ENCODE results near the gene GLT1D1. TPM values are rescaled to one million over a fixed set of nuclear protein-coding genes. Genes with fewer than 3 reads are reported as not detected.

Gene GLT1D1
- total and polyA plus RNA-seq, 2 of the 8 experiments (the other 6 are each of a cell fraction or from before 2014, with no cell fraction given): 1.5 to 3.6 TPM

- Histone ChIP-seq H2BK20ac (ENCODE audit: low read length) (no peak overlapping the region), H3K27me3 (replicated peaks in 1 of 4; ENCODE audit: control insufficient read depth in 3 of 4, extremely low read depth in 1 of 4, insufficient read depth in 3 of 4, low read length in 3 of 4) (no peaks in the 10 kb centered on the region), H3K79me2 (ENCODE audit: control insufficient read depth in 1 of 2, insufficient read depth in 2 of 2, low read length in 2 of 2) (no peaks in the 10 kb centered on the region), H3K36me3 (ENCODE audit: control insufficient read depth in 2 of 4, insufficient read depth in 4 of 4, low read length in 3 of 4) (no peaks in the 10 kb centered on the region), H2BK15ac (ENCODE audit: low read length) (no peak overlapping the region), H2BK12ac (ENCODE audit: low read depth, low read length) (no peak overlapping the region), H4K91ac (replicated peaks; ENCODE audit: insufficient read length, low read length) (no peak overlapping the region), H4K20me1 (replicated peaks in 1 of 2; ENCODE audit: control insufficient read depth in 1 of 2, insufficient read depth in 2 of 2, low read length in 2 of 2) (peaks cover 0 to 1% of the 10 kb centered on the region in 2 experiments), H3K79me1 (ENCODE audit: low read depth, low read length) (no peaks in the 10 kb centered on the region), H3K23ac (ENCODE audit: insufficient read length) (no peak overlapping the region), H3K56ac (replicated peaks; ENCODE audit: insufficient read length, low read depth, low read length) (no peak overlapping the region), H2BK5ac (ENCODE audit: low read depth, low read length) (no peak overlapping the region), H3K23me2 (ENCODE audit: low read depth, low read length) (no peaks in the 10 kb centered on the region), H4K8ac (ENCODE audit: extremely low read depth, insufficient read depth, low read length) (no peak overlapping the region), H4K5ac (ENCODE audit: insufficient read length, low read depth, low read length) (no peak overlapping the region), H3K4ac (replicated peaks; ENCODE audit: insufficient read length, low read depth, low read length) (no peak overlapping the region), H3K4me1 (replicated peaks in 1 of 4; ENCODE audit: control insufficient read depth in 3 of 4, insufficient read depth in 4 of 4, low read length in 3 of 4) (no peaks in the 10 kb centered on the region; a peak in 1 of 7 replicates), H3K14ac (ENCODE audit: insufficient read length) (no peak overlapping the region), H3K4me2 (ENCODE audit: insufficient read depth in 1 of 2, low read depth in 2 of 2, low read length in 2 of 2) (no peak overlapping the region), H3K18ac (ENCODE audit: extremely low read depth, low read length) (peak overlapping the region; percentile 20; the same call in 1 of the 2 replicates), H2BK120ac (replicated peaks; ENCODE audit: low read depth, low read length) (no peak overlapping the region), H2AK5ac (ENCODE audit: low read depth, low read length) (no peak overlapping the region), H3K27ac (ENCODE audit: low read depth, low read length) (no peak overlapping the region), H3K9me3 (ENCODE audit: insufficient read depth in 2 of 2, low read depth in 1 of 2, low read length in 1 of 2) (no peaks in the 10 kb centered on the region), H2AFZ (ENCODE audit: low read length) (no peak overlapping the region), H3K4me3 (ENCODE audit: extremely low read depth in 1 of 4, insufficient read depth in 2 of 4, low read depth in 3 of 4, low read length in 4 of 4) (no peak overlapping the region), H3K9ac (replicated peaks in 1 of 4; ENCODE audit: extremely low read depth in 1 of 4, low read depth in 3 of 4, low read length in 3 of 4) (no peak overlapping the region)
- DNase-seq (ENCODE audit: low read depth in 1 of 2, low spot score in 2 of 2): no peak
- CTCF ChIA-PET (ENCODE audit: partially characterized antibody): interaction anchor here (0.5 kb wide), 1 partner anchor 256 kb away, joined by 3 read pairs; no protein-coding TSS in a partner anchor
- WGBS, 2 experiments (ENCODE audit: extremely low coverage in 1 of 2, insufficient coverage in 1 of 2, insufficient read length in 1 of 2, insufficient replicate concordance in 2 of 2, low coverage in 1 of 2, low lambda C conversion rate in 2 of 2, missing lambda C conversion rate in 1 of 2): 84% methylated on average over 12 of the region's 13 CpGs; no CpG with 5 or more reads in 1 of the 2 experiments
- no peak for FAIRE-seq
- no peak for TF ChIP-seq TBP (IDR thresholded peaks at IDR 0.05; ENCODE audit: low read depth, low read length)
- peak; percentile 19 to 29 (median 26); a peak in 2 of 4 replicates for TF ChIP-seq CTCF (IDR thresholded peaks at IDR 0.05; ENCODE audit: control extremely low read depth in 1 of 3, insufficient read depth in 1 of 3, low read depth in 1 of 3, low read length in 3 of 3)
- TF ChIP-seq RAD21 (IDR thresholded peaks at IDR 0.05 in 1 of 2, conservative IDR thresholded peaks at IDR 0.05 in 1 of 2; ENCODE audit: low read depth in 2 of 2, low read length in 2 of 2): peak; percentile 22 to 24; a peak in 3 of 4 replicates
- no peak for TF ChIP-seq CBX8 (IDR thresholded peaks at IDR 0.05; ENCODE audit: borderline replicate concordance, low read depth, low read length)
- POLR2A ChIA-PET (ENCODE audit: partially characterized antibody): no interaction called here
Measured at GRCh38 chr12:128951448-128951847, 98.2 kb downstream of the GLT1D1 start.

Data from H1 (cell line).